ACHN (cell line): ENCODE measurements around the gene GYPB.
"Not testable (repeated sequence)": the region's sequence is repeated elsewhere in the genome, so short reads cannot be mapped to it uniquely, and the experiment has no call there.

ENCODE experiments used
- DNase-seq: peaks from one replicate; pipeline ENCODE4 v3.0.0-alpha.2; 2015
- in situ Hi-C: cut with HindIII; loops from 2 replicates; pipeline ENCODE4 v1.10.0; 2017; ENCODE audit warnings: low sequenced_read_pairs, low pct_ligation_motif_present, low pct_unique_long_range_greater_than_20kb

The GYPB gene

DNA sequence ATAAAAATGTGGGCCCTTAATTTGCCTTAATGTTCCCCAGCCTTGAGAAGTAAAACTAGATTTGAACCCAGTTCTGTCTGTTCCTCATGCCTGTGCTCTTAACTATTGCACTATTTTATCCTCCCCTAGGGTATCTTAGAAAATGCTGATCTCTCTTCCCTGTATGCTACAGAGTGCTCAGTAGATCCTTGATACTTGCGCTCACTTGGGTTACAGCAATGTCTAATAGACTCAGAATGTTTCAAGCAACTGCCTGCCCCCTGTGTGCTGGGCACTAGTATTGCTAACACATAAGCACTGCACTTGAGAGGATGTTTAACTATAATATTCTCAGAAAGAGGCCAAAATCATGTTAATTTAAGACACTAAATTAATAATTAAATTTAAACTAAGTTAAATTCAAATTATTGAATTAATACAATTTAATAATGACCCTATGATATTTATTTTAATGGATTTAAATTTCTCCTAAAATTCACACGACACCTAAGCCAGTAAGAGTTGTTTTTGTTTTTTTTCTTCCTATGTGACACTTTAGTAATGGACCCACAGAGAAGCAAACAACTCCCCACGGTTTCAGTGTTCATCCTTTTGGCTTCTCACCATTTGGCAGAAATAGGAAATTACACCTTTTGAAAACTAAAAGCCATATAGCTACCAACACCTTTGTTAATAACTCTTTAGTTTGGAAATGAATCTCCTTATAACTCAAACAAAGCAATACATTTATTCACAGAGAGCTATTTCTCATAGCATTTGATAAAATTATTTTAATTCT, 768 bp downstream of the GYPB start:
- in situ Hi-C loops, DNase-seq: not testable (repeated sequence)

DNA sequence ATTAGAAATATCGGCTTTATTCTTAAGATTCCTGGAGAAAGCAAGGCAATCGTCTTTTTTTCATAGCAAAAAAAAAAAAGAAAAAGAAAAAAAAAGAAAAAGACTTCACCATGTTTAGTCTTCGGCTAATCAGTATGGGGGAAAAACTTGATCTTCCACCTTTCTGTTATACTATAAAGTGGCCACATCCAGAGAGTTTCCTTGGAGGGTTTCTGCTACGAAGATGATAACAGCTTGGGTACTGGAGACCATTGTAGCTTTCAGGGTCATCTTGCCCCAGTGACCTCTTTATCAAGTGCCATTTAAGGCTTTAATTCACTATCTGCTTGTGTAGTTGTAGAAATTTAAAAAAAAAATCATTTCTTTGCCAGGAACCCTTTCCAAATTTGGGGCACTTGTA, 1.9 kb downstream of the GYPB start:
- in situ Hi-C loops, DNase-seq: not testable (repeated sequence)

DNA sequence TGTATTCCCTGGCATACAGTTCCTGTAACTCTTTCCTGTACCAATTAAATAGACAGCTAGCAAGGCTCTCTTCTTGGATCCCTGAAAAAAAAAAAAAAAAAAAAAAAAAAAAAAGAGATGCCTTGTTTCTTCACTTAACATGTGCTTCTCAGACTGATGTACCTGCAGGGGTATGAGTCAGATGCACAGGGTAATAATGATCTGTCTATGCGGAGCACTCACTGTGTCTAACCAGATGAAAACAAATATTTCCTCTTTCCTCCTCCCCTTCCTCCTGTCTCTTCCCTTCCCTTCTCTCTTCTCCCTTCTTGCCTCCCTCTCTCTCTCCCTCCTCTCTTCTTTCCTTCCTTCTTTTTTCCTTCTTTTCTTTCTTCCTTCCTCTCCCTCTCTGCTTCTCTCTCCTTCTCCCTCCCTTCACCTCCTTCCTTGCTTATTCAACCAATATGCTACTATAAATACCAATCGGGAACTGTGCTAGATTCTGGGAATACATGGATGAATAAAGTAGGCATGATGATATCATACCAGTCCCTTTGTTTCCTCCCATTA, 3.0 kb downstream of the GYPB start:
- in situ Hi-C loops, DNase-seq: not testable (repeated sequence)

DNA sequence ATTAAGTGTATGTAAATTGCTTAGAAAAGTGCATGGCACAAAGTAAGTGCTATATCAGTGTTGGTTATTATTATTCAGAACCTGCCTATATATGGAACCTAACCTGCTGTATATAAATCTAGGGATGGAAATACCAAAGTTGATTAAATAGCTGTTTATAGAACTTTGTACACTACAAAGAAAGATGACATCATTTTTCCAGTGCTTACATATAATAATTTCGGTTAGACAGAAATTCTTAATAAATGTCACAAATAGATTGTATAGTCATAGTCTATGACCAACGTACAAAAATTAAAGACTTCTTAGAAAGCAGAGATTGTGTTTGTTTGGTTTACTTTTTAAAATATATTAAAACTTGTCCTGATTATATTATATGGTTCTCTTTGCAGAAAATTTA, 4.4 kb downstream of the GYPB start:
- in situ Hi-C loops = no loop called here
- no peak for DNase-seq

DNA sequence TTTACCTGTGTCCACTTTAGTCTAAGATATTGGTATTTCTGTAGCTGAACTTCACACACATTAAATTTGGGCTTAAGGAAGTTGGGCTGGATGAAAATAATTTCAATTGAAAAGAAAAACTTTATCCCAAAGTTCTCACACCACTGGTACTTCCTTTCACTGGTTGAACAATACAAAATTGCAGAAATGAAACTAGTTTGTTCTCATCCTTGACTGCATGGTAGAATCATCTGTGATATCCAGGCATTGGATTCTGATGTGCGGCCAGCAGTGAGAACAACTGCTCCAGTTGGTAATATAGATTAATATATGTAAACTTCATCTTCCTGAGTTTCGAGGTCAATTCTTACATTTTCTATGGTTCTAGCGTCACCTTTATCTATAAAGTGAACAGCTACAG, 10.6 kb downstream of the GYPB start:
- in situ Hi-C loops, DNase-seq: not testable (repeated sequence)

DNA sequence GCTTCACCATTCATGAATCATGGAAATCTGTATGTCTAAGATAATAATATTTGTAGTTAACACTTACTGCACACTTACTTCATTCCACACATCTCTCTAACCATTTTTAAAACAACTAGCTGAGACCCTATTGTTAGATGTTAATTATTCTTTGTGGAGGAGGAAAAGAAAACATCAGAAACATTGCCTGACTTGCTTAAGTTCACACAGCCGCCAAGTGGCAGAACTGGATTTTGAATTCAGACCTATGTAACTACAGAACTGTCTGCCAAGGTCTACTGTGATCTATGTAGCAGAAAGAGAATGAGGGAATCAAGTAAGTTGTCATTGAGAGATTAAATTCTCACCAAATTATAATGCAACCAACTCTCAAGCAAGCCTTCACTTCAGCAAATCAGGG, 11.2 kb downstream of the GYPB start:
- DNase-seq, in situ Hi-C loops: not testable (repeated sequence)

DNA sequence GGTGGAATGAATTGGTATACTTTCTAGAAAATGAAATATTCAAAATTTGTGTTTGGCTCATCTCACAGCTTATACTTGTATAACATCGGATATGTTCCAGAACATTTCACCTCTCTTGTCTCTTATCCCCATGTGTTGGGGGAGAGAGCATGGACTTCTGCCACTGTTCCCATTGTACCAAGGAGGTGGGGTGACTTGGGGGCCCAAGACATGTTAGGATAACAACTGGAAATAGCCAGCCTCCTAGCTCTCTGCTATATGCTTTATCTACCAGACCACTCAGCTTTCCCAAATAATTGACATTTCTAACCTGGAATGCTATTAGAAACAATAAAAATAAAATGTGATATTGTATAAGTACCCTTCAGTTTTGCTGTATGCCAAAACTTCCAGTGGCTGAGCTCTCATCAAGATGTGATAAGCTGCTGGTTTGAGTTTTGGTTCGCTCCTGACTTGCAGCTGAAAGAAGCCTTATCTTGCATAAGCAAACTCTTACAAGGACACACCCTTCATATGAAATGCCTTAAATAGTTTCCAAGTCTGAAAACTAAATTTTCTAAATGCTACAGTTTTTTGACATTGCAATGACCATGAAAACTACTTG, 12.9 kb downstream of the GYPB start:
- in situ Hi-C loops, DNase-seq: not testable (repeated sequence)

DNA sequence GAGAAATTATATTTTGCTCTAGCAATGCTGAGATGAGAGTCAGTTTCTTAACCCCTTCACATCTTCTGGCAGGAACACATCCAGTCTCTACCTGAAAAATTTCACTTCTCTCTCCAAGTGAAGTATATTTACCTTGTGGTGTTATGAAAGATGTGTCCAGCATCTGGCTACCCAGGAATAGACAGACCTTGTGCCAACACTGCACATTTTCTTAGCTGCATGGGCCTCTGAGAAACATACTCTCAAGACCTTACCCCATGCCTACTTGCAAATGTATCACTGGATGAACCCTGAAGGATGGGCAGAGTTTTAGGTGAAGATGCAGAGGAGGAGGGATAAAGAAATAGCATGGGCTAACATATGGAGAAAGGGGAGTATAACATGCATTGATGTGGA, 13.6 kb downstream of the GYPB start:
- in situ Hi-C loops, DNase-seq: not testable (repeated sequence)

DNA sequence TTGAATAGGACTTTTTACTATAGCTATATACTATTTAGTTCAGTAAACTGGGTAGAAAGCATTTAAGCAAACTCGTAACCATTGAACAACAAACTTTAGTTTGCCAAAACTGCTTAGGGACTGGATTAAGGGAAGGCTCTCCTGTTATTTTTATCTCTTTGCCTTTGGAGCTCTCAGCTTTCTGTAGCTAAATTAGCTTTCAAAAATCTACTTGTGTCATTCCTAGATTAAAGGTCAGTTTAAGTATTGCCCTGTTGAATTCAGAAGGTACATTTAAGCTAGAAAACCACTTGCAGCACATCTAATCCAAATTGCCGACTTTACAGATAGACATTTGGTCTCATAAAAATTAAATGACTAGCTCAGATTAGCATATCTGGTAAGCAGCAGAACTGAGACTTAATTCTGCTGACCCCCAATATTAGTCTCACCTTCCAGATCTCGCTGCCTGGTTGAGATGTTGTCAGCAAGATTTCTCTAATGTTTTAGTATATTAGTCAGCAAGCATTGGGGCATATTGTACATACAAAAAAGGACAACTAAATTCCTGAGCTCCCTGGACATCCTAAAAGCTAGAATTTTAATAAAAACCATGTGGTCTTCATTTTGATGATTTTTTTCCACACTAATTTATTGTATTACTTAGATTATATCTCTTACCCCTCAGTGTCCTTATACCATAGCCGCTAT, 14.2 kb downstream of the GYPB start:
- in situ Hi-C loops, DNase-seq: not testable (repeated sequence)

DNA sequence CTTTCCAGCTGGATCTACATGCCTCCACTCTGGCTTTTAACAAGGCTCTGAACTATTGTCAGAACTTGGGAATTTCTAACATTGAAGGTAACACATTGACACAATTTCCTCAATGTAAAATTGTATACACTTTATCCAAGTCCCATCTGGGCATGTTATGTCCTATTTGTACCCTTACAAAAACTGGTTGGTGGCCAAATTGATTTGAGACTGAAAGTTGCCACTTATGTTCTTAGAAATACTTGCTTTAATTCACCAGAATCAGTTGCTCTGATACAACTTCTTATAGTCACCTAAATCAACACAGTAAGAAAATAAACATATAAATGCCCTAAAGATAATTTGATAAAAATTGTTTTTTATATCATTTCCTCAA, 15.3 kb downstream of the GYPB start:
- in situ Hi-C loops, DNase-seq: not testable (repeated sequence)

DNA sequence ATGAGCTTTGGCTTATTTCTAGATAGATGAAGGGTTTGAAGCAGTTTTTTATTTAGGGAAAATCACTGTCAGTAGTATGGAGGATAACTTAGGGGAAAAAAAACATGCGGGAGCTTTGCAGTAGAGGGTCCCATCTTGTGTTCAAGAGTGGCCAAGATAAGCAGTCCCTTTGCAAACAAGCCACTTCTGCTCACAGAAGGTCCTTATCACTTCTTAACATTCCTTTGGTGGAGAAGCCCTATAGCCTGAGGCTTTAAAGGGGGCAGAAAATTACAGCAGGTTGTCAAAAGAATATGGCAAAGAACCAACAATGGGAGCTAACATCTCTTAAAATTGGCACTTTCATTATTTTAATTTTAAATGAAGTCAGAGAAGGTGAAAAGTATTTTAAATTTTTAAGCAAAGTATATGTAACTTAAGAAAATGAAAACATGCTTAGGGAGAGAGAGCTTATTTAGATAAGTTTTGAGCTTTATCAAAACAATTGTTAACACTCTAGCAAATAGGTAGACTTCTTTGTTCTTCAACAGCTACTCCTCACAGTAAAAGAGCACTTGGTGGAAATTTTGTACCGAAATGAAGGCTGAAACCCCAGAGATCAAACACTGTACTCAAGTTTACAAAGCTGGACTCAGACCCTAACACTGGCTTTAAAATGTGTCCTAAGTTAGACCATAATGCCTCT, 15.8 kb downstream of the GYPB start:
- in situ Hi-C loops, DNase-seq: not testable (repeated sequence)

DNA sequence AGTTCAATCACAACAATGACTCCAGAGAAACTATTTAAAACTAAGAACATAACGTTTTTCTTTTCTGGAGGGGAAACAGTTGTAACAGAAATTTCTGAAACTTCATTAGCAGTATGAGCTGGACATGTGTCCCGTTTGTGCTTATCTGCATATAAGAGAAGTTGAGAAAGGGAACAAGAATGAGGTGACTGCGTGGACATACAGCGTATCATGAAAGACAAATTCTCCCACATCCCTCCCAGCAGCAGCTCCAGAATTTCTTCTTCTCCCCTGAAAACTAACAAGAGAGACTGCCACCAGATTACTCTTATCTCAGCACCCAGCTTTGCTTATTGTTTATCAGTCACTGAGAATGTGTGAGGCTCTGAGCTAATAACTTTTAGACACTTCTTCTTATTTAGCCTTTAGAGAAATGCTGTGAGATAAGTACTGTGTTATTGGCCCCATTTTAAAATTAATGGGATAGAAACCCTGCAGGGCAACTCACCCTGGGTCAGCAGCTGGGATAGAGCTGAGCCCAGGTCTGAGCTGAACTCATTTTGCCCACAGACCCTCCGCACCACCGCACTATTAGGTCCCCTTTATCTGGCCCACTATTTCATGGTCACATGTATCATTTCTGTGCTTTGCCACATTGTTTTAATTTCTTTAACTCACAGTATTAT, 18.7 kb downstream of the GYPB start:
- DNase-seq, in situ Hi-C loops: not testable (repeated sequence)

DNA sequence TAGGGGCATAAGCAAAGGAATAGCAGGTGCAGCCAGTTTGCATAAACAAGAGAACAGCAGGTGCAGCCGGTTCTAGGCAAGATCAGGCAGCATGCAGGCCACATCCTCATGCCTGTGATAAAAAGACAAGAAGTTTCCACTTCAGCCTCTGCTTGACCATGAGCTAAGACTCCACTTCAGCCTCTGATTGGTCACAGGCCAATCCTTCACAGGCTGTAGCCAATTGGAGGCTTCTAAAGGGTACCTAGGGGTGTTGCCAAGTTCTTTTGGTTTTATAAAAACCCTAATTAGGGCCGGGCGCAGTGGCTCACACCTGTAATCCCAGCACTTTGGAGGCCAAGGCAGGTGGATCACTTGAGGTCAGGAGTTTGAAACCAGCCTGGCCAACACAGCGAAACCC, 23.0 kb downstream of the GYPB start:
- in situ Hi-C loops = not testable (repeated sequence)

DNA sequence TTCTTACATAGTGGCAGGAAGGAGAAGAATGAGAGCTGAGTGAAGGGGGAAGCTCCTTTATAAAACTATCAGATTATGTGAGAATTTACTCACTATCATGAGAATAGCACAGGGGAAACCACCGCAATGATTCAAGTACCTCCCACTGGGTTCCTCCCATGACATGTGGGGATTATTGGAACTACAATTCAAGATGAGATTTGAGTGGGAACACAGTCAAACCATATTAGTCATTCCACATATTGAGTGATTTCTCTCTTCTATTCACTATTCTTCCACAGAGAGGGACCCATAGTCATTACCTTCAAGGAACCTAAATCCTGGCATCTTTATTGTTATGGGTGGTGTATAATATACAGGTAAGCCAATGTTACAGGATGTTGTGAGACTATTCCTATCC, 27.4 kb downstream of the GYPB start:
- in situ Hi-C loops, DNase-seq: not testable (repeated sequence)

More for the DNA sequence above, 23.0 kb downstream of the GYPB start:
- not testable (repeated sequence) for DNase-seq

DNA sequence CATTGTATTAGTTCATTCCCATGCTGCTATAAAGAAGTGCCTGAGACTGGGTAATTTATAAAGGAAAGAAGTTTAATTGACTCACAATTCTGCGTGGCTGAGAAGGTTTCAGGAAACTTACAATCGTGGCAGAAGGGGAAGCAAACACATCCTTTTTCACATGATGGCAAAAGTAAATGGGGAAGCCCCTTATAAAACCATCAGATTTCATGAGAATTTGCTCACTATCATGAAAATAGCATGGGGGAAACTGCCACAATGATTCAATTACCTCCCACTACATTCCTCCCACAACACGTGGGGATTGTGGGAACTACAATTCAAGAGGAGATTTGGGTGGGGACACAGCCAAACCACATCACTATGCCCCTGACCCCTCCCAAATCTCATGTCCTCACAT, 28.5 kb downstream of the GYPB start:
- in situ Hi-C loops, DNase-seq: not testable (repeated sequence)

DNA sequence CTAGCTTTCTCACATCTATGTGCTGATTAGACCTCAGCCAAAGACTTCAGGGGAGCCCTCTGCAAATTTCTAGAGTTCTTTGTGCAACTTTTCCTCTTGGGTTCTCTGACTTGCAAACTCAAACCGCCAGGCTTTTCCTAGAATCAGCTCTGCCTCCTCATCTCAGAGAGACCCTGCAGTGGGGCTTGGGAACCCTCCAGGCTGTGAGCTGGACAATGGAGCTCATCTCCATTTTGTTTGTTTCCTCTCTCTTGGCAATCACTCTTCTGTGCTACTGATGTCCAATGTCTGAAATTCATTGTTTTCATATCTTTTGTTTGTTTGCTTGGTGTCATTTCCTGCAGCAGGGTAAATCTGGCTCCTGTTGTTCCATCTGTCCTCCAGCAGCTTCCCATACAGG, 33.0 kb downstream of the GYPB start:
- in situ Hi-C loops = no loop called here
- DNase-seq = no peak

DNA sequence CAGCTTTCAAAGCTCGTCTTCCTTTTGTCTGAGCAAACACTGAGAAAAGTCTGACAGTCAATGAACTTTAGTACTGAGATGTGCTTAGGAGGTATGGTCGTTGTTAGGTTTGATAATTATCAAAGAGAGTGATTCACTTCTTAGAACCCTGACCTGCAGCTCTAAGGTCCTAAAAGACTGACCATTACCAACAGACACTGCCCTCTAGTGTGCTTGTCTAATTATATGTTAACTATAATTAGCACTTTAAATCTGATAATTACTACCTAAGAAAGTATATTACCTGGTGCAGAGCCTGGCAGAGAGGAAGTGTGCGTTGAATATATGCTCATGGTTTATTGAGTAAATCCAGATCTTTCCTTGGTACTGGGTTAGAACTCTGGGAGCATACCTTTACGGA, 38.4 kb downstream of the GYPB start:
- in situ Hi-C loops, DNase-seq: not testable (repeated sequence)

DNA sequence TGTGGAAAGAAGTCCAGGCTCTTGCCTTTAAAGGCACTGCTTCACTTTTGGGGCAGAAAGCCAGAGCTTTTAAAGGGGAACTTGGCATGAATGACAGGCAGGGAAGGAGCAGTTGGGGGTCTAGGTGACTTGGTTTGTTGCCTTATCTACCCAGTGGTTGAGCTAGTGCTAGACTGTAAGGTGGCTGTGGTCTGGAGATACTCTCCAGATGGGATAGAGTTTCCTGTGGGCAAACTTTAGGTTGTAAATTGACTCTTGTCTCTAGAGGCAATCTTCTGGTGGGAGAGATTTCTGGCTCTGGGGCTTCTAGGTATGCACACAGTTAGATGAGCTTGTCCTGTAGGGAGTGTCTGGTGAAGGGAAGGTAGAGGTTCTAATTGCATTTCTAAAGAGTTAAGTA, 43.7 kb downstream of the GYPB start:
- DNase-seq, in situ Hi-C loops: not testable (repeated sequence)
